K562 (cell line): ENCODE measurements around the gene CPTP. TPM values are rescaled to one million over a fixed set of nuclear protein-coding genes. Genes with fewer than 3 reads are reported as not detected.

Experiments used
- BHLHE40 ChIP-seq: IDR thresholded peaks from 2 replicates; pipeline ENCODE4 v1.6.1; 2011; ENCODE audit warnings: low read length, improper control_type of control experiment
- CC2D1A ChIP-seq: fragments of 450-650 bp; IDR thresholded peaks from 2 replicates; pipeline ENCODE4 v1.6.1; 2017; ENCODE audit warnings: mild to moderate bottlenecking
- CREB1 ChIP-seq, 2 experiments: sonication (generic) in 1 of 2; formaldehyde crosslinking in 1 of 2; IDR thresholded peaks; 2 replicates each; pipeline versions ENCODE4 v1.6.1 to v1.8.0; 2012 to 2022; ENCODE audit warnings: inconsistent platforms in 1 of 2, mild to moderate bottlenecking in 1 of 2, missing genetic modification reagents in 1 of 2, moderate library complexity in 1 of 2
- FOXP1 ChIP-seq: sonication (generic); formaldehyde crosslinking; IDR thresholded peaks from 2 replicates; pipeline ENCODE4 v1.8.0; 2022; ENCODE audit warnings: mild to moderate bottlenecking, missing genetic modification reagents
- GTF2A2 ChIP-seq: IDR thresholded peaks from 2 replicates; pipeline ENCODE4 v1.6.1; 2016; ENCODE audit warnings: mild to moderate bottlenecking, missing genetic modification characterization, missing compliant biosample characterization
- KDM1A ChIP-seq, 2 experiments: fragments of 450-650 bp; IDR thresholded peaks; 2 replicates each; pipeline ENCODE4 v1.6.1; 2016; ENCODE audit warnings: mild to moderate bottlenecking in 2 of 2
- MLX ChIP-seq, 2 experiments: fragments of 450-650 bp in 1 of 2; sonication (generic) in 1 of 2; formaldehyde crosslinking; conservative IDR thresholded peaks; 2 replicates each; pipeline versions ENCODE4 v1.4.0 to v1.8.1; 2020 to 2022; ENCODE audit warnings: mild to moderate bottlenecking in 1 of 2, missing genetic modification reagents in 1 of 2
- NCOA1 ChIP-seq: fragments of 450-650 bp; IDR thresholded peaks from 2 replicates; pipeline ENCODE4 v1.6.1; 2016; ENCODE audit warnings: low read depth
- POLR2AphosphoS2 ChIP-seq: IDR thresholded peaks from 2 replicates; pipeline ENCODE4 v1.6.1; 2012; ENCODE audit warnings: low read length, improper control_type of control experiment
- STAG1 ChIP-seq: sonication (generic); formaldehyde crosslinking; IDR thresholded peaks from 2 replicates; pipeline ENCODE4 v1.5.0; 2020; ENCODE audit warnings: missing genetic modification reagents, borderline replicate concordance
- ZC3H4 ChIP-seq: sonication (generic); formaldehyde crosslinking; IDR thresholded peaks from 2 replicates; pipeline ENCODE4 v1.9.0; 2021; ENCODE audit warnings: missing genetic modification reagents, borderline replicate concordance
- ZNF124 ChIP-seq: sonication (generic); formaldehyde crosslinking; IDR thresholded peaks from 2 replicates; pipeline ENCODE4 v1.8.1; 2022; ENCODE audit warnings: missing genetic modification reagents
- polyA plus RNA-seq, 8 experiments: library from polyadenylated mRNA; depleted of rRNA in 4 of 8; stranded (reverse) in 5 of 8; unstranded in 3 of 8; fragments of >200 nt; fragmentation: Nextera tagmentation in 2 of 8; fragmentation: Illumina TruSeq in 1 of 8; extraction: Ambion mirVana in 2 of 8; extraction: Trizol in 1 of 8; gene quantifications; 2 replicates each; pipeline versions ENCODE4 v1.2.1 to v1.2.3, GENCODE V29; 2011 to 2014; ENCODE audit warnings: inconsistent platforms in 1 of 8, missing spikeins in 1 of 8
- total RNA-seq, 7 experiments: library from RNA; depleted of rRNA in 6 of 7; stranded (reverse); fragments of >200 nt in 6 of 7; fragmentation: Illumina TruSeq in 2 of 7; extraction: Trizol in 2 of 7; gene quantifications; 2 replicates each; pipeline versions ENCODE4 v1.2.1 to v1.2.3, GENCODE V29; 2011 to 2021; ENCODE audit warnings: low replicate concordance in 1 of 7
- TF ChIP-seq, protein P1 (sequence below): sonication (generic); formaldehyde crosslinking; IDR thresholded peaks from 2 replicates; pipeline ENCODE4 v1.9.0; 2022; ENCODE audit warnings: mild to moderate bottlenecking, missing genetic modification reagents

CPTP gene
- total and polyA plus RNA-seq, 9 of the 15 experiments (the other 6 are each of a cell fraction or from before 2014, with no cell fraction given) = 0.11 to 25.8 (median 3.5) TPM

DNA sequence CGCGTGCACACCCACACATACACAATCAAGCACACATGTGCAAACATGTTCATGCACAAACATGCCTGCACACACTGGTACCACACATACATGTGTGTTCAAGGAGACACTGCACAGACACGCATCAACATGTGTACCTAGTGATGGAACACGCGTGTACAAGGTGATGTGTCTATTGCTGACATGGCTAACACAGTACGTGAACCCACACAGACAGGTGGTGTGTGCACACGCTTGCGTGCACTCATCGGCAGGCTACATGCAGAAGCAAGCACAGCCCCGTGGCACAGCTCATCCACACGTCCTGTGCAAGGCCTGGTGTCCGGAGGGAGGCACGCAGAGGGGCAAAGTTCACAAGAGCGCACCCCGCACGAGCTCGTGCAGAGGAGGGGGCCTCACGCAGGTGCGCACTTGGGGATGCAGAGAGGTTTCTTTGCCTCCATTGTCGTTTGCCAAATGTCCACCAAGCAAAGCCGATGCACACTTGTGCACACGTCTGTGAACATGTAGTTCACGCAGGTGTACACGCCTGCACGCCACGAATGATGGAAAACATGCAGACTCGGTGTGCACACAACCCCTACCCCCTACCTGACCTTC is 17.8 kb upstream of the CPTP start (continued):
- TF ChIP-seq KDM1A (IDR thresholded peaks at IDR 0.05) (peak in 1 of 2 experiments; percentile 87; a peak in 1 of 4 replicates), ZC3H4 (CRISPR knock-in tag) (peak; percentile 86; the same call in 1 of the 2 replicates), GTF2A2 (tag) (no peak), MLX (CRISPR knock-in tag; conservative IDR thresholded peaks at IDR 0.05) (0 out of 4 replicates have a peak, but pooled peaks of 1 of the 2 experiments have one; percentile 20), ZNF124 (0 out of 2 replicates have a peak, but pooled peaks have one; percentile 57), FOXP1 (0 out of 2 replicates have a peak, but pooled peaks have one; percentile 17), NCOA1 (no peak), POLR2AphosphoS2 (no peak), CC2D1A (no peak), CREB1 (IDR thresholded peaks at IDR 0.05) (no peak; the same call in 1 of the 2 replicates), CREB1 (CRISPR knock-in tag; IDR thresholded peaks at IDR 0.05) (0 out of 2 replicates have a peak, but pooled peaks have one; percentile 5), BHLHE40 (no peak), STAG1 (CRISPR knock-in tag) (peak; percentile 38; the same call in 1 of the 2 replicates)
- TF ChIP-seq, protein P1, sequence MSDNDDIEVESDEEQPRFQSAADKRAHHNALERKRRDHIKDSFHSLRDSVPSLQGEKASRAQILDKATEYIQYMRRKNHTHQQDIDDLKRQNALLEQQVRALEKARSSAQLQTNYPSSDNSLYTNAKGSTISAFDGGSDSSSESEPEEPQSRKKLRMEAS (CRISPR knock-in tag) = peak; percentile 51; the same call in 1 of the 2 replicates
- TF ChIP-seq, all 486 proteins: peak for 12
